Stomach (tissue), 9 donors: ENCODE data around the gene TBATA. TPM values are rescaled to one million over a fixed set of nuclear protein-coding genes. Genes with fewer than 3 reads are reported as not detected.
A peak's percentile ranks its signal among the peaks of the same experiment; 100 is the strongest.

ENCODE experiments used
- DNase-seq, 2 donors: peaks; one replicate each; pipeline versions ENCODE4 v3.0.0 to v3.0.0-alpha.2; 2013 to 2019
- H3K27ac ChIP-seq, 5 donors: fragments of 200-600 bp in 4 of 5; sonication (generic) in 4 of 5; one replicate each; pipeline ENCODE4 v1.5.1; 2013 to 2019; ENCODE audit warnings: mild to moderate bottlenecking in 1 of 5, moderate library complexity in 1 of 5
- H3K27me3 ChIP-seq, 3 donors: fragments of 200-600 bp; sonication (generic); one replicate each; pipeline ENCODE4 v1.5.1; 2017 to 2019; ENCODE audit warnings: mixed run types in 1 of 3
- H3K36me3 ChIP-seq, 4 donors: fragments of 200-600 bp; sonication (generic); 1 replicate in 3 of 4; 2 replicates in 1 of 4; pipeline ENCODE4 v1.5.1; 2016 to 2019
- H3K4me1 ChIP-seq, 4 donors: fragments of 200-600 bp; sonication (generic); one replicate each; pipeline ENCODE4 v1.5.1; 2016 to 2019
- H3K4me3 ChIP-seq, 4 donors: fragments of 200-600 bp; sonication (generic) in 3 of 4; one replicate each; pipeline ENCODE4 v1.5.1; 2016 to 2019; ENCODE audit warnings: mild to moderate bottlenecking in 1 of 4
- H3K9me3 ChIP-seq, 4 donors: fragments of 200-600 bp; sonication (generic); one replicate each; pipeline ENCODE4 v1.5.1; 2016 to 2019
- CTCF ChIP-seq, 7 experiments: fragments of 450-650 bp in 4 of 7; fragments of 200-600 bp in 3 of 7; sonication (generic) in 3 of 7; IDR thresholded peaks; one replicate each; pipeline ENCODE4 v1.5.1; 2016 to 2019; ENCODE audit warnings: antibody characterized with exemption in 7 of 7, control low read depth in 2 of 7, mild to moderate bottlenecking in 1 of 7
- EP300 ChIP-seq: sonication (generic); formaldehyde crosslinking; IDR thresholded peaks from one replicate; pipeline ENCODE4 v1.6.1; 2017; ENCODE audit warnings: antibody characterized with exemption
- POLR2A ChIP-seq, 4 donors: fragments of 450-650 bp; IDR thresholded peaks; one replicate each; pipeline ENCODE4 v1.6.1; 2016; ENCODE audit warnings: antibody characterized with exemption in 4 of 4, control low read depth in 2 of 4, mild to moderate bottlenecking in 1 of 4, moderate library complexity in 1 of 4
- POLR2AphosphoS5 ChIP-seq, 3 donors: sonication (generic); formaldehyde crosslinking; IDR thresholded peaks; one replicate each; pipeline ENCODE4 v1.6.1; 2016; ENCODE audit warnings: antibody characterized with exemption in 3 of 3
- WGBS, 5 donors: extraction: QIAGEN DNeasy Blood & Tissue Kit in 3 of 5; methylation state at CpG; one replicate each; pipeline versions ENCODE4 v1.1.5 to v1.1.7; 2013 to 2018; 5-methylcytosine and 5-hydroxymethylcytosine counted together
- intact Hi-C: fragments of 100-400 bp; cut with DNase I; formaldehyde crosslinking; loops from one replicate; pipeline ENCODE4 v1.15.1; 2023; ENCODE audit warnings: low total_unique reads
- polyA plus RNA-seq, 3 donors: library from polyadenylated mRNA; stranded (reverse); fragments of 200-250 nt; gene quantifications; one replicate each; pipeline ENCODE4 v1.2.3, GENCODE V29; 2013
- total RNA-seq, 5 donors: library from RNA; depleted of rRNA; stranded (reverse); fragments of >200 nt; gene quantifications; one replicate each; pipeline versions ENCODE4 v1.1.0 to v1.2.3, GENCODE V29; 2014 to 2016
- donor health status: healthy with polysubstance abuse.
- donor health status: Bipolar disorder and iron deficiency.
- donor health status: healthy.

The TBATA gene
- total and polyA plus RNA-seq, 8 donors = not detected

GRCh38 chr10:70832852-70833528 lies 47.8 kb upstream of the TBATA start:
- Histone ChIP-seq H3K36me3 (peaks cover 9 to 17% (median 11%) of the 10 kb centered on the region in 4 donors), H3K9me3 (peaks cover 0 to 9% (median 0%) of the 10 kb centered on the region in 4 donors), H3K27ac (peak overlapping the region in 2 of 5 donors; percentile 1 to 7), H3K27me3 (no peaks in the 10 kb centered on the region), H3K4me1 (peaks cover 0 to 41% (median 21%) of the 10 kb centered on the region in 4 donors), H3K4me3 (no peak overlapping the region)
- 34 to 57% (median 51%) methylated on average over 3 of the region's 3 CpGs for WGBS, 5 donors
- intact Hi-C loops = no loop called here
- TF ChIP-seq CTCF (IDR thresholded peaks at IDR 0.05) = no peak
- TF ChIP-seq POLR2A (IDR thresholded peaks at IDR 0.05) = no peak
- no peak for TF ChIP-seq EP300
- TF ChIP-seq POLR2AphosphoS5 (IDR thresholded peaks at IDR 0.05) = no peak
- DNase-seq = no peak

GRCh38 chr10:70832221-70832620 lies 47.0 kb upstream of the TBATA start:
- 80 to 91% (median 82%) methylated on average over 3 of the region's 3 CpGs for whole genome bisulfite sequencing, 5 donors
- Histone ChIP-seq H3K4me1 (peaks cover 0 to 46% (median 24%) of the 10 kb centered on the region in 4 donors), H3K27ac (no peak overlapping the region), H3K4me3 (no peak overlapping the region), H3K9me3 (peaks cover 0 to 2% (median 0%) of the 10 kb centered on the region in 4 donors), H3K27me3 (no peaks in the 10 kb centered on the region), H3K36me3 (peaks cover 3 to 10% (median 5%) of the 10 kb centered on the region in 4 donors)
- TF ChIP-seq EP300 (no peak), CTCF (IDR thresholded peaks at IDR 0.05) (no peak), POLR2A (IDR thresholded peaks at IDR 0.05) (no peak), POLR2AphosphoS5 (IDR thresholded peaks at IDR 0.05) (no peak)
- intact Hi-C loops = no loop called here
- DNase-seq = no peak

GRCh38 chr10:70830164-70830563 lies 45.0 kb upstream of the TBATA start:
- TF ChIP-seq POLR2AphosphoS5 (IDR thresholded peaks at IDR 0.05) (no peak), POLR2A (IDR thresholded peaks at IDR 0.05) (no peak), CTCF (IDR thresholded peaks at IDR 0.05) (no peak), EP300 (no peak)
- Histone ChIP-seq H3K27me3 (no peaks in the 10 kb centered on the region), H3K27ac (no peak overlapping the region), H3K9me3 (no peaks in the 10 kb centered on the region), H3K4me1 (peaks cover 0 to 49% (median 31%) of the 10 kb centered on the region in 4 donors), H3K4me3 (no peak overlapping the region), H3K36me3 (peaks cover 4 to 21% (median 14%) of the 10 kb centered on the region in 4 donors)
- WGBS, 5 donors = 18 to 41% (median 24%) methylated on average over 3 of the region's 3 CpGs
- DNase-seq = peak in 1 of 2 donors; percentile 51
- intact Hi-C loops = no loop called here

- H3K9me3 ChIP-seq = no peaks in the 10 kb centered on the region
- H3K36me3 ChIP-seq = peaks cover 4 to 24% (median 17%) of the 10 kb centered on the region in 4 donors
- DNase-seq = no peak
- H3K27ac ChIP-seq = no peak overlapping the region
- TF ChIP-seq POLR2AphosphoS5 (IDR thresholded peaks at IDR 0.05) (no peak), EP300 (no peak), POLR2A (IDR thresholded peaks at IDR 0.05) (no peak), CTCF (IDR thresholded peaks at IDR 0.05) (no peak)
- no peaks in the 10 kb centered on the region for H3K27me3 ChIP-seq
- H3K4me3 ChIP-seq = no peak overlapping the region
- H3K4me1 ChIP-seq = peaks cover 0 to 49% (median 29%) of the 10 kb centered on the region in 4 donors
- 76 to 83% (median 79%) methylated on average over 5 of the region's 5 CpGs for WGBS, 5 donors
- intact Hi-C loops = no loop called here
Observed at GRCh38 chr10:70829543-70829942, 44.4 kb upstream of the TBATA start.
